HepG2 (cell line): ENCODE results near the gene FGD4. TPM values are rescaled to one million over a fixed set of nuclear protein-coding genes. Genes with fewer than 3 reads are reported as not detected.

Experiments
- ATAC-seq: fragments of 200-7000 bp; cut with Tn5 transposase; 3 replicates; pipeline ENCODE4 v1.9.1; 2020; ENCODE audit warnings: mild to moderate bottlenecking, moderate library complexity
- BruUV-seq: library from RNA; stranded (reverse); fragments of 400-500 nt; replicated peaks from 2 replicates; lab custom pipeline; 2021; lab: Mats Ljungman, UMichigan
- CTCF ChIA-PET: fragments of 300-600 bp; formaldehyde crosslinking; extraction: SDS; loops from one replicate; lab custom pipeline; 2021; ENCODE audit warnings: low total read pairs, inconsistent platforms, low intra/inter-chr PET ratio; lab: Yijun Ruan, JAX
- POLR2A ChIA-PET: fragments of 350-600 bp; sonication (Branson Sonifier 250); formaldehyde crosslinking; loops from one replicate; lab custom pipeline; 2020; ENCODE audit warnings: antibody characterized with exemption, inconsistent platforms; lab: Yijun Ruan, JAX
- DNase-seq: peaks from one replicate; pipeline ENCODE4 v3.0.0-alpha.2; 2015; ENCODE audit warnings: low spot score
- FAIRE-seq: peaks from 3 replicates; lab custom pipeline; 2011; peaks lifted over from hg19 to GRCh38; lab: Jason Lieb, UNC
- H2AFZ ChIP-seq: one replicate; pipeline ENCODE4 v1.6.1; 2011; ENCODE audit warnings: low read length, inconsistent platforms
- H3K27ac ChIP-seq: fragments of 300-600 bp; 3 replicates; pipeline ENCODE4 v1.8.0; 2011; ENCODE audit warnings: mixed run types, mild to moderate bottlenecking, mixed read lengths, low read length, inconsistent platforms; ENCODE audit not compliant: insufficient read depth; ENCODE audit errors: extremely low read length
- H3K27me3 ChIP-seq, 2 experiments: fragments of 200-600 bp in 1 of 2; 2 replicates in 1 of 2; 3 replicates in 1 of 2; pipeline versions ENCODE4 v1.6.0 to v1.8.0; 2011; ENCODE audit warnings: low read length in 2 of 2, mild to moderate bottlenecking in 2 of 2, moderate library complexity in 2 of 2, inconsistent platforms in 1 of 2; ENCODE audit not compliant: insufficient read depth in 2 of 2, control insufficient read depth in 1 of 2
- H3K36me3 ChIP-seq, 2 experiments: fragments of 200-600 bp in 1 of 2; replicated peaks in 1 of 2; 2 replicates in 1 of 2; 3 replicates in 1 of 2; pipeline versions ENCODE4 v1.5.1 to v1.8.0; 2011; ENCODE audit warnings: low read length in 2 of 2, inconsistent platforms in 1 of 2; ENCODE audit not compliant: insufficient read depth in 2 of 2, control insufficient read depth in 1 of 2
- H3K4me1 ChIP-seq: 2 replicates; pipeline ENCODE4 v1.5.1; 2012; ENCODE audit warnings: low read length, inconsistent platforms; ENCODE audit not compliant: insufficient read depth
- H3K4me2 ChIP-seq: 2 replicates; pipeline ENCODE4 v1.6.0; 2011; ENCODE audit warnings: low read depth, low read length, inconsistent platforms
- H3K4me3 ChIP-seq, 3 experiments: fragments of 200-600 bp in 1 of 3; sonication (generic), shearing (Covaris generic) in 1 of 3; replicated peaks in 1 of 3; 2 replicates each; pipeline ENCODE4 v1.5.1; 2011 to 2016; ENCODE audit warnings: low read length in 3 of 3, inconsistent platforms in 2 of 3, low read depth in 2 of 3, mild to moderate bottlenecking in 2 of 3, control low read depth in 1 of 3, mixed read lengths in 1 of 3; ENCODE audit not compliant: insufficient read depth in 1 of 3
- H3K79me2 ChIP-seq: one replicate; pipeline ENCODE4 v1.6.1; 2011; ENCODE audit warnings: low read length, inconsistent platforms; ENCODE audit not compliant: insufficient read depth
- H3K9ac ChIP-seq: 2 replicates; pipeline ENCODE4 v1.6.0; 2011; ENCODE audit warnings: mild to moderate bottlenecking, low read depth, low read length, inconsistent platforms; ENCODE audit not compliant: insufficient read depth
- H3K9me3 ChIP-seq: 2 replicates; pipeline ENCODE4 v1.5.1; 2012; ENCODE audit warnings: mild to moderate bottlenecking, low read length
- H4K20me1 ChIP-seq: 2 replicates; pipeline ENCODE4 v1.6.0; 2011; ENCODE audit warnings: inconsistent platforms, mild to moderate bottlenecking, low read length, moderate library complexity; ENCODE audit not compliant: insufficient read depth
- CTCF ChIP-seq: sonication (generic); formaldehyde crosslinking; IDR thresholded peaks from 2 replicates; pipeline ENCODE4 v1.5.0; 2020; ENCODE audit warnings: mild to moderate bottlenecking, missing genetic modification reagents, moderate library complexity
- FOXJ3 ChIP-seq: sonication (generic); formaldehyde crosslinking; IDR thresholded peaks from 2 replicates; pipeline ENCODE4 v1.4.0; 2020; ENCODE audit warnings: missing genetic modification reagents, mild to moderate bottlenecking, borderline replicate concordance
- JUN ChIP-seq: sonication (generic); formaldehyde crosslinking; IDR thresholded peaks from 2 replicates; pipeline ENCODE4 v1.4.0; 2020; ENCODE audit warnings: mild to moderate bottlenecking, missing genetic modification reagents
- MED1 ChIP-seq: sonication (generic); formaldehyde crosslinking; IDR thresholded peaks from 2 replicates; pipeline ENCODE4 v1.4.0; 2020; ENCODE audit warnings: missing genetic modification reagents
- PAX8 ChIP-seq: sonication (generic); formaldehyde crosslinking; IDR thresholded peaks from 2 replicates; pipeline ENCODE4 v1.8.0; 2022; ENCODE audit warnings: mild to moderate bottlenecking, missing genetic modification reagents, borderline replicate concordance
- PPARG ChIP-seq: conservative IDR thresholded peaks from 2 replicates; pipeline ENCODE4 v1.6.1; 2016; ENCODE audit warnings: missing biosample characterization, missing genetic modification reagents
- RARA ChIP-seq: IDR thresholded peaks from 2 replicates; pipeline ENCODE4 v1.6.1; 2016; ENCODE audit warnings: missing genetic modification reagents, missing compliant biosample characterization
- SNAPC5 ChIP-seq: sonication (generic); formaldehyde crosslinking; IDR thresholded peaks from 2 replicates; pipeline ENCODE4 v1.8.1; 2023; ENCODE audit warnings: mild to moderate bottlenecking, missing genetic modification reagents, borderline replicate concordance
- SOX13 ChIP-seq, 3 experiments: fragments of 450-650 bp in 1 of 3; sonication (generic) in 1 of 3; formaldehyde crosslinking in 1 of 3; IDR thresholded peaks in 2 of 3; conservative IDR thresholded peaks in 1 of 3; 2 replicates each; pipeline versions ENCODE4 v1.5.0 to v1.6.1; 2016 to 2020; ENCODE audit warnings: antibody characterized with exemption in 1 of 3, mild to moderate bottlenecking in 1 of 3, missing compliant biosample characterization in 1 of 3, missing genetic modification reagents in 1 of 3, moderate library complexity in 1 of 3
- STAG1 ChIP-seq: sonication (generic); formaldehyde crosslinking; IDR thresholded peaks from 2 replicates; pipeline ENCODE4 v1.4.0; 2020; ENCODE audit warnings: missing genetic modification reagents
- TCF7 ChIP-seq: sonication (generic); IDR thresholded peaks from 2 replicates; pipeline ENCODE4 v1.6.1; 2016; ENCODE audit warnings: antibody characterized with exemption, low read depth
- TFE3 ChIP-seq: IDR thresholded peaks from 2 replicates; pipeline ENCODE4 v1.6.1; 2016
- ZNF335 ChIP-seq: sonication (generic); formaldehyde crosslinking; IDR thresholded peaks from 2 replicates; pipeline ENCODE4 v1.4.0; 2020; ENCODE audit warnings: missing genetic modification reagents
- ZNF879 ChIP-seq: sonication (generic); formaldehyde crosslinking; IDR thresholded peaks from 2 replicates; pipeline ENCODE4 v1.8.1; 2023; ENCODE audit warnings: missing genetic modification reagents
- ZSCAN9 ChIP-seq: IDR thresholded peaks from 2 replicates; pipeline ENCODE4 v1.6.1; 2016; ENCODE audit warnings: borderline replicate concordance
- WGBS: methylation state at CpG from one replicate; pipeline ENCODE4 v1.1.6; 2017; ENCODE audit warnings: low lambda C conversion rate; 5-methylcytosine and 5-hydroxymethylcytosine counted together
- in situ Hi-C: cut with HindIII; loops from 2 replicates; pipeline ENCODE4 v1.10.0; 2017; ENCODE audit warnings: low pct_unique_long_range_greater_than_20kb; ENCODE audit not compliant: extremely low pct_ligation_motif_present
- intact Hi-C: fragments of 100-400 bp; cut with micrococcal nuclease; formaldehyde crosslinking; loops from one replicate; pipeline ENCODE4 v1.10.0; 2022; ENCODE audit not compliant: unreplicated experiment
- polyA plus RNA-seq, 8 experiments: library from polyadenylated mRNA; depleted of rRNA in 3 of 8; stranded (reverse) in 7 of 8; unstranded in 1 of 8; fragments of >200 nt; fragmentation: Illumina TruSeq in 4 of 8; extraction: Trizol in 4 of 8; gene quantifications; 2 replicates each; pipeline versions ENCODE4 v1.2.1 to v1.2.3, GENCODE V29; 2011 to 2016; ENCODE audit warnings: low read depth in 4 of 8, missing spikeins in 1 of 8, mixed read lengths in 1 of 8; ENCODE audit not compliant: insufficient read depth in 1 of 8
- total RNA-seq, 5 experiments: library from RNA; depleted of rRNA; stranded (reverse); fragments of >200 nt; fragmentation: Illumina TruSeq; extraction: Trizol; gene quantifications; 2 replicates each; pipeline ENCODE4 v1.2.3, GENCODE V29; 2016; ENCODE audit warnings: low read depth in 1 of 5

The FGD4 gene
- total and polyA plus RNA-seq, 2 of the 13 experiments (the other 11 are each of a cell fraction or from before 2014, with no cell fraction given) = 4.6 to 6.6 TPM

- TF ChIP-seq ZSCAN9 (CRISPR knock-in tag) = 0 out of 2 replicates have a peak, but pooled peaks have one; percentile 37
- TF ChIP-seq FOXJ3 = no peak
- no peak for TF ChIP-seq SNAPC5 (CRISPR knock-in tag)
- TF ChIP-seq TCF7 = peak; percentile 70
- peak; percentile 63 for TF ChIP-seq MED1 (CRISPR knock-in tag)
- TF ChIP-seq RARA = peak; percentile 94
- no peak for TF ChIP-seq ZNF879 (CRISPR knock-in tag)
- 0 out of 2 replicates have a peak, but pooled peaks have one; percentile 13 for TF ChIP-seq TFE3 (CRISPR knock-in tag)
- no peak for TF ChIP-seq PAX8
- TF ChIP-seq SOX13 (IDR thresholded peaks at IDR 0.05) = peak; percentile 80; the same call in 1 of the 2 replicates
- peak in 1 of 2 experiments; percentile 97; a peak in 2 of 4 replicates for TF ChIP-seq SOX13 (CRISPR knock-in tag; conservative IDR thresholded peaks at IDR 0.05 in 1 of 2, IDR thresholded peaks at IDR 0.05 in 1 of 2)
- peak; percentile 68 for TF ChIP-seq PPARG
- peak; percentile 92 for TF ChIP-seq JUN (CRISPR knock-in tag)
Observed at GRCh38 chr12:32437095-32437515, 37.7 kb downstream of the FGD4 start (continued).

GRCh38 chr12:32440120-32440865 is 40.9 kb downstream of the FGD4 start:
- FAIRE-seq = no peak
- H3K9ac ChIP-seq = no peak overlapping the region
- no peak for DNase-seq
- no peak overlapping the region for H3K4me2 ChIP-seq
- CTCF ChIA-PET = no interaction called here
- H4K20me1 ChIP-seq = no peaks in the 10 kb centered on the region
- in situ Hi-C loops (no loop called here), intact Hi-C loops (no loop called here)
- H3K36me3 ChIP-seq = no peaks in the 10 kb centered on the region
- no peaks in the 10 kb centered on the region for H3K79me2 ChIP-seq
- H3K4me1 ChIP-seq = peaks cover 34% of the 10 kb centered on the region
- peak; percentile 14 for TF ChIP-seq STAG1 (CRISPR knock-in tag)
- TF ChIP-seq CTCF (CRISPR knock-in tag) = 0 out of 2 replicates have a peak, but pooled peaks have one; percentile 11
- TF ChIP-seq ZNF335 (CRISPR knock-in tag) = no peak
- no TSS peak for BruUV-seq
- no peaks in the 10 kb centered on the region for H3K9me3 ChIP-seq
- H3K27ac ChIP-seq = no peak overlapping the region
- POLR2A ChIA-PET = no interaction called here
- no peak for ATAC-seq
- H3K27me3 ChIP-seq = no peaks in the 10 kb centered on the region
- WGBS = 95% methylated on average over 8 of the region's 9 CpGs
- no peak overlapping the region for H3K4me3 ChIP-seq
- no peak overlapping the region for H2AFZ ChIP-seq
